GM23338 (cell line): ENCODE results near the gene CFAP77. TPM values are rescaled to one million over a fixed set of nuclear protein-coding genes. Genes with fewer than 3 reads are reported as not detected.

Experiments used
- ATAC-seq: fragments of 200-7000 bp; cut with Tn5 transposase; 3 replicates; pipeline ENCODE4 v1.9.1; 2020
- DNase-seq: peaks from one replicate; pipeline ENCODE4 v3.0.0-alpha.2; 2015; ENCODE audit warnings: low spot score
- H2AFZ ChIP-seq: fragments of 200-600 bp; sonication (generic); 2 replicates; pipeline ENCODE4 v1.8.0; 2016; ENCODE audit warnings: antibody characterized with exemption, mild to moderate bottlenecking, moderate library complexity
- H3F3A ChIP-seq: fragments of 200-600 bp; sonication (generic); replicated peaks from 2 replicates; pipeline ENCODE4 v1.8.0; 2017; ENCODE audit warnings: antibody characterized with exemption, mixed run types, low read depth
- H3K27ac ChIP-seq: fragments of 200-600 bp; sonication (generic); 2 replicates; pipeline ENCODE4 v1.6.1; 2016; ENCODE audit warnings: low read depth
- H3K27me3 ChIP-seq: fragments of 200-600 bp; sonication (generic); 2 replicates; pipeline ENCODE4 v1.8.0; 2016; ENCODE audit warnings: mild to moderate bottlenecking, mixed run types, moderate library complexity; ENCODE audit not compliant: insufficient read depth
- H3K36me3 ChIP-seq: fragments of 200-600 bp; sonication (generic); 2 replicates; pipeline ENCODE4 v1.8.0; 2016; ENCODE audit warnings: mild to moderate bottlenecking; ENCODE audit not compliant: insufficient read depth
- H3K4me1 ChIP-seq: fragments of 200-600 bp; sonication (generic); 2 replicates; pipeline ENCODE4 v1.8.0; 2016; ENCODE audit warnings: mild to moderate bottlenecking, moderate library complexity; ENCODE audit not compliant: insufficient read depth
- H3K4me2 ChIP-seq: fragments of 200-600 bp; sonication (generic); 2 replicates; pipeline ENCODE4 v1.7.1; 2017; ENCODE audit warnings: mixed run types
- H3K4me3 ChIP-seq: fragments of 200-600 bp; sonication (generic); 2 replicates; pipeline ENCODE4 v1.6.1; 2016; ENCODE audit warnings: mixed run types
- H3K79me2 ChIP-seq: fragments of 200-600 bp; sonication (generic); replicated peaks from 2 replicates; pipeline ENCODE4 v1.8.0; 2017; ENCODE audit warnings: mild to moderate bottlenecking; ENCODE audit not compliant: insufficient read depth
- H3K9me2 ChIP-seq: fragments of 200-600 bp; sonication (generic); 2 replicates; pipeline ENCODE4 v1.8.0; 2017; ENCODE audit not compliant: insufficient read depth
- H4K20me1 ChIP-seq: fragments of 200-600 bp; sonication (generic); replicated peaks from 2 replicates; pipeline ENCODE4 v1.8.0; 2017; ENCODE audit warnings: mild to moderate bottlenecking; ENCODE audit not compliant: insufficient read depth
- H3K27ac Mint-ChIP-seq: 2 replicates; pipeline ENCODE4 v1.8.0; 2020; ENCODE audit warnings: inconsistent platforms, mild to moderate bottlenecking, moderate library complexity, mixed read lengths
- H3K27me3 Mint-ChIP-seq: 3 replicates; pipeline ENCODE4 v1.8.0; 2022; ENCODE audit warnings: low read depth, mild to moderate bottlenecking, moderate library complexity, mixed read lengths, inconsistent platforms; ENCODE audit not compliant: insufficient read depth, poor library complexity
- H3K36me3 Mint-ChIP-seq: 3 replicates; pipeline ENCODE4 v1.8.0; 2021; ENCODE audit warnings: low read depth, mild to moderate bottlenecking, inconsistent platforms, moderate library complexity, mixed read lengths
- H3K4me1 Mint-ChIP-seq: 3 replicates; pipeline ENCODE4 v1.8.0; 2020; ENCODE audit warnings: mild to moderate bottlenecking, inconsistent platforms, mixed read lengths
- H3K4me3 Mint-ChIP-seq: 3 replicates; pipeline ENCODE4 v1.8.0; 2021; ENCODE audit warnings: moderate library complexity, mild to moderate bottlenecking, inconsistent platforms, mixed read lengths
- H3K9me3 Mint-ChIP-seq: 3 replicates; pipeline ENCODE4 v1.8.0; 2020; ENCODE audit warnings: moderate library complexity, mild to moderate bottlenecking, inconsistent platforms, mixed read lengths
- CREB1 ChIP-seq: fragments of 250-450 bp; sonication (Bioruptor Pico); IDR thresholded peaks from 2 replicates; pipeline ENCODE4 v1.5.0; 2020; ENCODE audit warnings: low read depth, mild to moderate bottlenecking, moderate library complexity
- EZH2 ChIP-seq: fragments of 200-600 bp; sonication (generic); IDR thresholded peaks from one replicate; pipeline ENCODE4 v1.8.0; 2017; ENCODE audit warnings: antibody characterized with exemption, mild to moderate bottlenecking, low read depth; ENCODE audit not compliant: unreplicated experiment
- STAT1 ChIP-seq: IDR thresholded peaks from one replicate; pipeline ENCODE4 v1.6.1; 2016; ENCODE audit warnings: antibody characterized with exemption; ENCODE audit not compliant: unreplicated experiment
- ZNF462 ChIP-seq: fragments of 250-450 bp; sonication (Bioruptor Pico); IDR thresholded peaks from 2 replicates; pipeline ENCODE4 v1.5.0; 2020; ENCODE audit warnings: mild to moderate bottlenecking, moderate library complexity
- polyA plus RNA-seq: library from polyadenylated mRNA; unstranded; fragments of >200 nt; fragmentation: Nextera tagmentation; extraction: Ambion mirVana; gene quantifications from 2 replicates; pipeline ENCODE4 v1.2.1, GENCODE V29; 2016
- total RNA-seq: library from RNA; depleted of rRNA; stranded (reverse); fragments of >200 nt; shearing (Covaris generic); gene quantifications from 2 replicates; pipeline ENCODE4 v1.2.3, GENCODE V29; 2014

The CFAP77 gene
- total and polyA plus RNA-seq, 2 experiments from 2014 or later, result 0.97 to 1.3 TPM

- TF ChIP-seq ZNF462 (CRISPR knock-in tag), result no peak
These were observed 42.2 kb upstream of the CFAP77 start (continued) for GRCh38 chr9:132367613-132368313.

- Mint-ChIP-seq H3K27me3 (peaks cover 4% of the 10 kb centered on the region), H3K4me1 (peaks cover 3% of the 10 kb centered on the region; the same call in 2 of the 3 replicates), H3K36me3 (no peaks in the 10 kb centered on the region), H3K4me3 (no peak overlapping the region), H3K9me3 (no peaks in the 10 kb centered on the region), H3K27ac (no peak overlapping the region)
- no peaks in the 10 kb centered on the region for H3K9me2 ChIP-seq
- H2AFZ ChIP-seq, result no peak overlapping the region
- no peaks in the 10 kb centered on the region for H3K4me1 ChIP-seq
- no peaks in the 10 kb centered on the region for H3K79me2 ChIP-seq
- TF ChIP-seq EZH2, result no peak
- TF ChIP-seq STAT1, result no peak
- no peak for TF ChIP-seq CREB1
- no peaks in the 10 kb centered on the region for H3K27me3 ChIP-seq
- DNase-seq (no peak), ATAC-seq (no peak)
- H3K36me3 ChIP-seq, result no peaks in the 10 kb centered on the region
- no peaks in the 10 kb centered on the region for H4K20me1 ChIP-seq
- no peak overlapping the region for H3K4me3 ChIP-seq
- H3F3A ChIP-seq, result no peaks in the 10 kb centered on the region
- H3K27ac ChIP-seq, result no peak overlapping the region
- H3K4me2 ChIP-seq, result no peak overlapping the region
These were observed 40.6 kb upstream of the CFAP77 start for GRCh38 chr9:132369421-132369820.
